B cell (primary cell): Measurements from ENCODE around the gene DENND6A. TPM values are rescaled to one million over a fixed set of nuclear protein-coding genes. Genes with fewer than 3 reads are reported as not detected.

Source experiments
- ATAC-seq: fragments of 200-7000 bp; cut with Tn5 transposase; one replicate; pipeline ENCODE4 v1.10.0; 2021; ENCODE audit warnings: low read depth, mild to moderate bottlenecking, moderate number of reproducible peaks, moderate library complexity
- CTCF ChIA-PET: fragments of 350-600 bp; sonication (Branson Sonifier 250); formaldehyde crosslinking; loops from one replicate; lab custom pipeline; 2021; ENCODE audit warnings: antibody characterized with exemption, inconsistent platforms; lab: Charles Lee
- POLR2A ChIA-PET: fragments of 350-600 bp; sonication (Branson Sonifier 250); formaldehyde crosslinking; loops from one replicate; lab custom pipeline; 2021; ENCODE audit warnings: antibody characterized with exemption; lab: Charles Lee
- DNase-seq: peaks from one replicate; pipeline ENCODE4 v3.0.0; 2013
- H2AFZ ChIP-seq: 2 replicates; pipeline ENCODE4 v1.6.1; 2012; ENCODE audit warnings: mild to moderate bottlenecking, low read depth, low read length; ENCODE audit not compliant: insufficient read depth, poor library complexity, severe bottlenecking
- H3K27ac ChIP-seq, 2 donors: 1 replicate in 1 of 2; 2 replicates in 1 of 2; pipeline ENCODE4 v1.5.1; 2012 to 2013; ENCODE audit warnings: low read length in 2 of 2, mild to moderate bottlenecking in 2 of 2, moderate library complexity in 1 of 2
- H3K27me3 ChIP-seq, 4 experiments: fragments of 200-600 bp in 1 of 4; sonication (generic) in 1 of 4; replicated peaks in 1 of 4; 1 replicate in 2 of 4; 2 replicates in 2 of 4; pipeline versions ENCODE4 v1.6.1 to v1.7.0; 2013 to 2016; ENCODE audit warnings: low read length in 3 of 4, mild to moderate bottlenecking in 2 of 4, mixed read lengths in 1 of 4, moderate library complexity in 1 of 4; ENCODE audit not compliant: insufficient read depth in 4 of 4, control insufficient read depth in 3 of 4; ENCODE audit errors: control extremely low read depth in 1 of 4
- H3K36me3 ChIP-seq, 2 experiments: replicated peaks in 1 of 2; 1 replicate in 1 of 2; 2 replicates in 1 of 2; pipeline versions ENCODE4 v1.6.1 to v1.7.1; 2013; ENCODE audit warnings: low read length in 1 of 2; ENCODE audit not compliant: insufficient read depth in 2 of 2, control insufficient read depth in 1 of 2; ENCODE audit errors: control extremely low read depth in 1 of 2, extremely low read depth in 1 of 2
- H3K4me1 ChIP-seq, 2 donors: fragments of 200-600 bp in 1 of 2; sonication (generic) in 1 of 2; 1 replicate in 1 of 2; 2 replicates in 1 of 2; pipeline versions ENCODE4 v1.5.1 to v1.6.1; 2013 to 2017; ENCODE audit warnings: low read length in 2 of 2; ENCODE audit not compliant: control insufficient read depth in 2 of 2, insufficient read depth in 2 of 2
- H3K4me2 ChIP-seq: replicated peaks from 2 replicates; pipeline ENCODE3; 2012; ENCODE audit warnings: mild to moderate bottlenecking, low read depth, low read length; ENCODE audit not compliant: poor library complexity, severe bottlenecking
- H3K4me3 ChIP-seq, 5 experiments: fragments of 200-600 bp in 1 of 5; sonication (generic) in 1 of 5; 1 replicate in 3 of 5; 2 replicates in 2 of 5; pipeline versions ENCODE4 v1.5.1 to v1.7.0; 2011 to 2016; ENCODE audit warnings: low read length in 4 of 5, mild to moderate bottlenecking in 4 of 5, low read depth in 2 of 5, control low read depth in 1 of 5, moderate library complexity in 1 of 5; ENCODE audit not compliant: insufficient read depth in 1 of 5; ENCODE audit errors: control extremely low read depth in 1 of 5, extremely low read depth in 1 of 5
- H3K79me2 ChIP-seq: fragments of 200-600 bp; sonication (generic); one replicate; pipeline ENCODE4 v1.6.0; 2016; ENCODE audit warnings: low read length; ENCODE audit not compliant: control insufficient read depth, insufficient read depth
- H3K9ac ChIP-seq: fragments of 200-600 bp; sonication (generic); 2 replicates; pipeline ENCODE4 v1.6.1; 2017; ENCODE audit warnings: mild to moderate bottlenecking, low read length, moderate library complexity
- H3K9me3 ChIP-seq, 3 donors: one replicate each; pipeline versions ENCODE4 v1.6.1 to v1.7.1; 2013; ENCODE audit warnings: low read length in 2 of 3; ENCODE audit not compliant: control insufficient read depth in 2 of 3, insufficient read depth in 1 of 3; ENCODE audit errors: control extremely low read depth in 1 of 3
- H4K20me1 ChIP-seq: 2 replicates; pipeline ENCODE4 v1.6.0; 2012; ENCODE audit warnings: mild to moderate bottlenecking, low read length; ENCODE audit not compliant: insufficient read depth, control insufficient read depth, poor library complexity, severe bottlenecking
- H3K27ac Mint-ChIP-seq: one replicate; pipeline ENCODE4 v1.8.0; 2021; ENCODE audit warnings: mixed read lengths
- H3K27me3 Mint-ChIP-seq: one replicate; pipeline ENCODE4 v1.8.0; 2021; ENCODE audit warnings: mixed read lengths
- H3K4me1 Mint-ChIP-seq: one replicate; pipeline ENCODE4 v1.8.0; 2021; ENCODE audit warnings: mixed read lengths
- H3K4me3 Mint-ChIP-seq: one replicate; pipeline ENCODE4 v1.8.0; 2021; ENCODE audit warnings: mixed read lengths
- H3K9me3 Mint-ChIP-seq: one replicate; pipeline ENCODE4 v1.8.0; 2022; ENCODE audit warnings: mixed read lengths; ENCODE audit not compliant: insufficient read depth
- EZH2 ChIP-seq: IDR thresholded peaks from 2 replicates; pipeline ENCODE4 v1.6.1; 2012; ENCODE audit warnings: borderline replicate concordance, low read depth, mild to moderate bottlenecking, moderate library complexity, low read length; ENCODE audit not compliant: insufficient read depth, poor library complexity, severe bottlenecking
- WGBS: methylation state at CpG from one replicate; pipeline ENCODE4 v1.1.5; 2013; ENCODE audit warnings: missing lambda C conversion rate; ENCODE audit not compliant: insufficient coverage; 5-methylcytosine and 5-hydroxymethylcytosine counted together
- intact Hi-C: fragments of 100-400 bp; cut with micrococcal nuclease; formaldehyde crosslinking; loops from one replicate; pipeline ENCODE4 v1.10.0; 2022
- polyA plus RNA-seq: library from polyadenylated mRNA; depleted of rRNA; stranded (reverse); fragments of >200 nt; gene quantifications from 2 replicates; pipeline ENCODE4 v1.2.3, GENCODE V29; 2012
- total RNA-seq, 2 donors: library from RNA; stranded (reverse); fragments of 120-200 nt in 1 of 2; gene quantifications; 1 replicate in 1 of 2; 2 replicates in 1 of 2; pipeline versions ENCODE4 v1.2.3 to v1.2.4, GENCODE V29; 2013 to 2022
- TF ChIP-seq, protein P1 (sequence below): fragments of 200-600 bp; IDR thresholded peaks from one replicate; pipeline ENCODE4 v1.8.0; 2022; ENCODE audit warnings: antibody characterized with exemption, mild to moderate bottlenecking

The DENND6A gene
- total and polyA plus RNA-seq, 2 donors (not counting 1 experiment from before 2014, with no cell fraction given) = 10.0 to 31.5 TPM

DNA sequence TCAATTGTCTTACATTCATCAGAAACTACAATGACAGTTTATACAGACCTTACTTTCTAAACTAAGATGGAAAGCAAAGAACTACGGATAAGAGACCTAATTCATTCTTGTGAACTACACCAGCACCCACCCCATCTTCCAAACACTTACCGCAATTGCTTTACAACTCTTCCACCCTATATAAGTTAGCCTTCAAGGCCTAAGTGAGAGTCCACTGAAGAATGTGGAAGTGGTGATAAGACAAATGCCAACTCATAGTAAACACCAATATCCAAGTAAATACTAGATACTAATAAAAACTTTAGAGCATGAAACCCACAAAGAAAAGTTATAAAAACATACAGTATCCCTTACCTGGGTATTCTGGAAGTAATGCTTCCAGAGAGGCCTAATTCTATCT lies 109.3 kb downstream of the DENND6A start:
- Histone ChIP-seq H3K4me3 (no peak overlapping the region), H4K20me1 (peaks cover 46% of the 10 kb centered on the region), H3K4me2 (no peak overlapping the region), H3K27ac (no peak overlapping the region), H2AFZ (no peak overlapping the region), H3K36me3 (peaks cover 0 to 35% of the 10 kb centered on the region in 2 experiments), H3K79me2 (peaks cover 87% of the 10 kb centered on the region), H3K27me3 (no peaks in the 10 kb centered on the region), H3K9ac (no peak overlapping the region), H3K4me1 (peaks cover 0 to 5% of the 10 kb centered on the region in 2 donors), H3K9me3 (no peaks in the 10 kb centered on the region)
- H3K4me1 Mint-ChIP-seq = peaks cover 25% of the 10 kb centered on the region
- H3K27me3 Mint-ChIP-seq = no peaks in the 10 kb centered on the region
- DNase-seq (no peak), ATAC-seq (no peak)
- H3K27ac Mint-ChIP-seq = no peak overlapping the region
- CTCF ChIA-PET = no interaction called here
- POLR2A ChIA-PET = no interaction called here
- no peak overlapping the region for H3K4me3 Mint-ChIP-seq
- no peaks in the 10 kb centered on the region for H3K9me3 Mint-ChIP-seq
- 100% methylated on average over 1 of the region's 2 CpGs for WGBS
- TF ChIP-seq EZH2 = no peak
- TF ChIP-seq, protein P1, sequence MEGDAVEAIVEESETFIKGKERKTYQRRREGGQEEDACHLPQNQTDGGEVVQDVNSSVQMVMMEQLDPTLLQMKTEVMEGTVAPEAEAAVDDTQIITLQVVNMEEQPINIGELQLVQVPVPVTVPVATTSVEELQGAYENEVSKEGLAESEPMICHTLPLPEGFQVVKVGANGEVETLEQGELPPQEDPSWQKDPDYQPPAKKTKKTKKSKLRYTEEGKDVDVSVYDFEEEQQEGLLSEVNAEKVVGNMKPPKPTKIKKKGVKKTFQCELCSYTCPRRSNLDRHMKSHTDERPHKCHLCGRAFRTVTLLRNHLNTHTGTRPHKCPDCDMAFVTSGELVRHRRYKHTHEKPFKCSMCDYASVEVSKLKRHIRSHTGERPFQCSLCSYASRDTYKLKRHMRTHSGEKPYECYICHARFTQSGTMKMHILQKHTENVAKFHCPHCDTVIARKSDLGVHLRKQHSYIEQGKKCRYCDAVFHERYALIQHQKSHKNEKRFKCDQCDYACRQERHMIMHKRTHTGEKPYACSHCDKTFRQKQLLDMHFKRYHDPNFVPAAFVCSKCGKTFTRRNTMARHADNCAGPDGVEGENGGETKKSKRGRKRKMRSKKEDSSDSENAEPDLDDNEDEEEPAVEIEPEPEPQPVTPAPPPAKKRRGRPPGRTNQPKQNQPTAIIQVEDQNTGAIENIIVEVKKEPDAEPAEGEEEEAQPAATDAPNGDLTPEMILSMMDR = no peak
- intact Hi-C loops = loop anchor here (1.0 kb wide), 1 partner anchor 186 kb away; no protein-coding TSS in a partner anchor

DNA sequence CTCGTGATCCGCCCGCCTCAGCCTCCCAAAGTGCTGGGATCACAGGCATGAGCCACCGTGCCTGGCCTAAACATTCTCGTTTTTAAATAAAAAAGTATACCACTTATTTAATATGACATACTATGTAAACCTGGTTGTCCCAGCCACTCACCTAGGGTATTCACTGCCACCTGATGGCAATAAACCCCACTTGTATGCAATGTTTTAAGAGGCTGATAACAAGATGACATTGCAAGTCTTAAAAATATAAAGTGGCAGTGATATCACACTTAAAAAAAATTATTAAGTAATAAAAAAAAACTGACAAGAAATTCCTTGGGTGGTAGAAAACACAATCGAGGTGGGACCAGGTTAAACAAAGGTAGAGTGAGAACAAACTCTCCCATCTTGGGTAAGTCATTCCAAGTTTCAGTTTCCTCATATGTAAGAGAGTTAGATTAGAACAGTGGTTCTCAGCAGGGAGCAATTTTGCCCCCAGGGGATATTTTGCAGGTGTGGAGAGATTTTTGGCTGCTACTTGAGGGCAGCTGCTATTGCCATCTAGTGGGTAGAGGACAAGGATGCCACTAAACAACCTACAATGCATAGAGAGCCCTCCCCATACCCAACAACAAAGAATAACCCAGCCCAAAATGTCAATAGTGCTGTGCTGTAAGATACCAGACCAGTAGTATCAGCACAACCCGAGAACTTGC lies 110.3 kb downstream of the DENND6A start:
- H3K27me3 ChIP-seq = no peaks in the 10 kb centered on the region
- H3K9ac ChIP-seq = no peak overlapping the region
- peaks cover 23% of the 10 kb centered on the region for H3K4me1 Mint-ChIP-seq
- peak overlapping the region; percentile 37 for H3K27ac Mint-ChIP-seq
- DNase-seq (peak; percentile 46), ATAC-seq (peak; percentile 21)
- no CpG with 5 or more reads among the region's 7 CpGs for WGBS
- intact Hi-C loops = loop anchor here (1.0 kb wide), 1 partner anchor 185 kb away; no protein-coding TSS in a partner anchor
- H4K20me1 ChIP-seq = peaks cover 46% of the 10 kb centered on the region
- peaks cover 84% of the 10 kb centered on the region for H3K79me2 ChIP-seq
- no peak overlapping the region for H3K27ac ChIP-seq
- POLR2A ChIA-PET = no interaction called here
- no peak overlapping the region for H3K4me2 ChIP-seq
- H3K36me3 ChIP-seq = peaks cover 2 to 43% of the 10 kb centered on the region in 2 experiments
- H3K9me3 ChIP-seq = no peaks in the 10 kb centered on the region
- no peak overlapping the region for H3K4me3 ChIP-seq
- H3K27me3 Mint-ChIP-seq = no peaks in the 10 kb centered on the region
- H3K4me1 ChIP-seq = peaks cover 0 to 5% of the 10 kb centered on the region in 2 donors
- CTCF ChIA-PET = interaction anchor here (0.7 kb wide), 1 partner anchor 25 kb away, joined by 3 read pairs; no protein-coding TSS in a partner anchor
- no peaks in the 10 kb centered on the region for H3K9me3 Mint-ChIP-seq
- no peak overlapping the region for H2AFZ ChIP-seq
- TF ChIP-seq, protein P1 = peak; percentile 30
- no peak for TF ChIP-seq EZH2
- H3K4me3 Mint-ChIP-seq = no peak overlapping the region
